Measurements from ENCODE around the gene DHFR.
A peak's percentile ranks its signal among the peaks of the same experiment; 100 is the strongest.

The DHFR gene

GRCh38 chr5:80676706-80677105, 21.9 kb upstream of the DHFR start:
- Histone ChIP-seq H3K36me3 (replicated peaks in 1 of 2; ENCODE audit: control insufficient read depth in 2 of 2, insufficient read depth in 2 of 2, low read length in 2 of 2) (peaks cover 14 to 96% of the 10 kb centered on the region in 2 donors), H3K79me1 (ENCODE audit: low read depth, low read length) (no peaks in the 10 kb centered on the region), H4K91ac (ENCODE audit: low read depth, low read length, poor library complexity) (no peak overlapping the region), H2BK5ac (ENCODE audit: low read length) (no peak overlapping the region), H3K9ac (ENCODE audit: low read depth, low read length, poor library complexity) (no peak overlapping the region), H3K27ac (replicated peaks; ENCODE audit: low read length) (no peak overlapping the region), H2BK120ac (ENCODE audit: low read depth, low read length) (no peak overlapping the region), H3K23ac (ENCODE audit: low read depth, low read length, poor library complexity) (no peak overlapping the region), H3K27me3 (ENCODE audit: control insufficient read depth in 3 of 3, insufficient read depth in 3 of 3, low read depth in 1 of 3, low read length in 3 of 3) (no peaks in the 10 kb centered on the region), H2BK15ac (ENCODE audit: low read length) (no peak overlapping the region), H4K8ac (ENCODE audit: low read depth, low read length) (no peak overlapping the region), H2AK5ac (ENCODE audit: low read depth, low read length) (no peak overlapping the region), H2BK12ac (ENCODE audit: low read length) (no peak overlapping the region), H3K4me2 (ENCODE audit: insufficient read depth, low read length, poor library complexity, severe bottlenecking) (no peak overlapping the region), H3K18ac (ENCODE audit: low read length) (no peak overlapping the region), H3K14ac (ENCODE audit: low read length) (no peak overlapping the region), H3K9me3 (replicated peaks in 1 of 2; ENCODE audit: control insufficient read depth in 2 of 2, insufficient read depth in 1 of 2, low read depth in 1 of 2, low read length in 2 of 2) (no peaks in the 10 kb centered on the region), H3K4me3 (ENCODE audit: low read length in 2 of 2) (no peak overlapping the region), H3K4me1 (ENCODE audit: control insufficient read depth in 2 of 2, insufficient read depth in 1 of 2, low read depth in 1 of 2, low read length in 2 of 2) (no peaks in the 10 kb centered on the region), H3K4ac (ENCODE audit: low read length) (no peak overlapping the region), H2AFZ (ENCODE audit: low read length) (no peak overlapping the region)
- DNase-seq (ENCODE audit: low spot score), result no peak
- WGBS, 2 donors (ENCODE audit: extremely low coverage in 2 of 2, insufficient read length in 2 of 2, insufficient replicate concordance in 1 of 2), result no CpG with 5 or more reads among the region's 6 CpGs

- Histone ChIP-seq H3K4ac (ENCODE audit: low read length) (no peak overlapping the region), H4K91ac (ENCODE audit: low read depth, low read length, poor library complexity) (no peak overlapping the region), H3K79me1 (ENCODE audit: low read depth, low read length) (no peaks in the 10 kb centered on the region), H3K4me2 (ENCODE audit: insufficient read depth, low read length, poor library complexity, severe bottlenecking) (no peak overlapping the region), H2BK12ac (ENCODE audit: low read length) (no peak overlapping the region), H3K4me1 (ENCODE audit: control insufficient read depth in 2 of 2, insufficient read depth in 1 of 2, low read depth in 1 of 2, low read length in 2 of 2) (no peaks in the 10 kb centered on the region), H2BK5ac (ENCODE audit: low read length) (no peak overlapping the region), H3K9me3 (replicated peaks in 1 of 2; ENCODE audit: control insufficient read depth in 2 of 2, insufficient read depth in 1 of 2, low read depth in 1 of 2, low read length in 2 of 2) (no peaks in the 10 kb centered on the region), H3K36me3 (replicated peaks in 1 of 2; ENCODE audit: control insufficient read depth in 2 of 2, insufficient read depth in 2 of 2, low read length in 2 of 2) (peaks cover 16 to 93% of the 10 kb centered on the region in 2 donors), H2AFZ (ENCODE audit: low read length) (no peak overlapping the region), H3K9ac (ENCODE audit: low read depth, low read length, poor library complexity) (no peak overlapping the region), H2BK120ac (ENCODE audit: low read depth, low read length) (no peak overlapping the region), H4K8ac (ENCODE audit: low read depth, low read length) (no peak overlapping the region), H3K14ac (ENCODE audit: low read length) (no peak overlapping the region), H3K27me3 (ENCODE audit: control insufficient read depth in 3 of 3, insufficient read depth in 3 of 3, low read depth in 1 of 3, low read length in 3 of 3) (no peaks in the 10 kb centered on the region), H3K23ac (ENCODE audit: low read depth, low read length, poor library complexity) (no peak overlapping the region), H2BK15ac (ENCODE audit: low read length) (no peak overlapping the region), H2AK5ac (ENCODE audit: low read depth, low read length) (no peak overlapping the region), H3K18ac (ENCODE audit: low read length) (no peak overlapping the region), H3K4me3 (ENCODE audit: low read length in 2 of 2) (no peak overlapping the region), H3K27ac (replicated peaks; ENCODE audit: low read length) (no peak overlapping the region)
- no CpG with 5 or more reads among the region's 7 CpGs for WGBS, 2 donors (ENCODE audit: extremely low coverage in 2 of 2, insufficient read length in 2 of 2, insufficient replicate concordance in 1 of 2)
- DNase-seq (ENCODE audit: low spot score), result peak; percentile 67
Measured at GRCh38 chr5:80672140-80672736, 17.5 kb upstream of the DHFR start.

DNA sequence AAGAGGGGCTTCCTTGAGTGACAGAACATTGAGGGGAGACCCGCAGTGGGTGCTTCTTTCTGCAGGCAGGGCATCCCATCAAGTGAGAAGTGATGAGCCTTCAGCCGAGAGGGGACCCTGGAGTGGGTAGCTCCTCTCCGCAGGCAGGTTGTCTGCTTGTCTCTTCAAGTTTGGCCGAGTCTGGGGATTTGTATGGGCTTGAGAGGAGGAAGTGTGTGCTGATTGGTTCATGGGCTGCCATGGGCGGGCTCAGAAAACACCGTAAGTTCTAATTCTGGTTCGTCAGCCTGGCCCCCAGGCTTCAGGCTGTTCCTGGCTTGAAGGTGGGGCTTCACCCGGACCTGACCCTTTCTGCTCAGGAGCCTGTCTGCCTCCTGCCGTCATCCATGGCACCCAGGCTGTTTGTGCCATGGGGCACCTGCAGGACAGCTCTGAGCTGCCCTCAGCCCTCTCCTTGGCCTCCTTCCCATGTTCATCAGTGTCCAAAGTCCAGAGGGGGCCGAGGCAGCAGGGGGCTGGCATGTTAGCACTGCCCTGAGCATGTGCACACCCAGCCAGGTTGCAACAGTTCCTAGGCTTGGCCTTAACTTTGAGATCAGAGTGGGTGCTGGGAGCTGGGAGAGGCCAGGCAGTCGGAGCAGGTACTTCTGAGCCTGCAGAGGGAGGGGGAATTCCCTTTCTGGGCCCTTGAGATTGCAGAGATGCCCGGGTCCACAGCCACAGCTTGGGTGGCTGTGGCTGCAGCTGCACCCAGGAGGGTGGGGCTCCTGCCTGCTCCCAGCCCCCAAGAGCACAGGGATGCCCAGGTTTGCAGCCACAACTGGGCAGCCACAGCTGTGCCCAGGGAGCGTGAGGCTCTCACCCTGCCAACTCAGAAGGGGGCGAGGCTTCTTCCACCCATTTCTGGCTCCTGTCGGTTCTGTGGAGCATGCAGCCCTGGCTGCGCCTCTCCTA, 13.5 kb upstream of the DHFR start:
- peak overlapping the region; percentile 59 for H3K23ac ChIP-seq (ENCODE audit: low read depth, low read length, poor library complexity)
- H3K36me3 ChIP-seq (replicated peaks in 1 of 2; ENCODE audit: control insufficient read depth in 2 of 2, insufficient read depth in 2 of 2, low read length in 2 of 2), result peaks cover 16 to 93% of the 10 kb centered on the region in 2 donors
- H3K27ac ChIP-seq (replicated peaks; ENCODE audit: low read length), result no peak overlapping the region
- H3K4ac ChIP-seq (ENCODE audit: low read length), result no peak overlapping the region
- H3K9me3 ChIP-seq (replicated peaks in 1 of 2; ENCODE audit: control insufficient read depth in 2 of 2, insufficient read depth in 1 of 2, low read depth in 1 of 2, low read length in 2 of 2), result no peaks in the 10 kb centered on the region
- no peak overlapping the region for H2BK5ac ChIP-seq (ENCODE audit: low read length)
- H2BK120ac ChIP-seq (ENCODE audit: low read depth, low read length), result no peak overlapping the region
- no peaks in the 10 kb centered on the region for H3K4me1 ChIP-seq (ENCODE audit: control insufficient read depth in 2 of 2, insufficient read depth in 1 of 2, low read depth in 1 of 2, low read length in 2 of 2)
- H3K79me1 ChIP-seq (ENCODE audit: low read depth, low read length), result no peaks in the 10 kb centered on the region
- H3K9ac ChIP-seq (ENCODE audit: low read depth, low read length, poor library complexity), result no peak overlapping the region
- no peak for DNase-seq (ENCODE audit: low spot score)
- H2AFZ ChIP-seq (ENCODE audit: low read length), result no peak overlapping the region
- no peak overlapping the region for H4K8ac ChIP-seq (ENCODE audit: low read depth, low read length)
- no peaks in the 10 kb centered on the region for H3K27me3 ChIP-seq (ENCODE audit: control insufficient read depth in 3 of 3, insufficient read depth in 3 of 3, low read depth in 1 of 3, low read length in 3 of 3)
- H2BK15ac ChIP-seq (ENCODE audit: low read length), result no peak overlapping the region
- H2BK12ac ChIP-seq (ENCODE audit: low read length), result no peak overlapping the region
- H3K4me3 ChIP-seq (ENCODE audit: low read length in 2 of 2), result peak overlapping the region in 1 of 2 donors; percentile 66
- H4K91ac ChIP-seq (ENCODE audit: low read depth, low read length, poor library complexity), result no peak overlapping the region
- peak overlapping the region; percentile 65 for H3K18ac ChIP-seq (ENCODE audit: low read length)
- H3K14ac ChIP-seq (ENCODE audit: low read length), result no peak overlapping the region
- no CpG with 5 or more reads among the region's 16 CpGs for WGBS, 2 donors (ENCODE audit: extremely low coverage in 2 of 2, insufficient read length in 2 of 2, insufficient replicate concordance in 1 of 2)
- no peak overlapping the region for H2AK5ac ChIP-seq (ENCODE audit: low read depth, low read length)
- no peak overlapping the region for H3K4me2 ChIP-seq (ENCODE audit: insufficient read depth, low read length, poor library complexity, severe bottlenecking)

DNA sequence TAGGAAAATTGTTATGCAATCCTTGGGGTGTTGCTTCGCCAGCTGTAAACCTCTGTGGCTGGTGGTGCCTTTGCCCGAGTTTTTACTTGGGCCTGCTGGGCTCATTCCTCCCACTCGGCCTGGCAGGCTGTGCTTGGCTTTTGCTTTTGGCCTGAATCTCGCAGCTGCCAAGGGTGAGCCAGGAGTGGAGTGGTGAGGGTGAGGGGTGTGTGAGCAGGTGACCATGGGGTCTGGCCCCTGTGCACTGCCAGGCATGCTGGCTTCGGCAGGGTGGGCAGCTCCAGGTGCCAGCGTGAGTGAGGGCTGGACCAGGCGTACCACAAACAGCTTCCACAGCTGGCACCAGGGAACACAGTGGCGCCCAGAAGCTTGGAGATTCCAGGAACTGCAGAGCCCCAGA, 12.6 kb upstream of the DHFR start:
- Histone ChIP-seq H3K4me1 (ENCODE audit: control insufficient read depth in 2 of 2, insufficient read depth in 1 of 2, low read depth in 1 of 2, low read length in 2 of 2) (no peaks in the 10 kb centered on the region), H2BK15ac (ENCODE audit: low read length) (no peak overlapping the region), H2AFZ (ENCODE audit: low read length) (no peak overlapping the region), H3K9ac (ENCODE audit: low read depth, low read length, poor library complexity) (no peak overlapping the region), H3K4me3 (ENCODE audit: low read length in 2 of 2) (peak overlapping the region in 1 of 2 donors; percentile 23), H3K27ac (replicated peaks; ENCODE audit: low read length) (no peak overlapping the region), H2BK120ac (ENCODE audit: low read depth, low read length) (no peak overlapping the region), H3K23ac (ENCODE audit: low read depth, low read length, poor library complexity) (peak overlapping the region; percentile 68), H3K9me3 (replicated peaks in 1 of 2; ENCODE audit: control insufficient read depth in 2 of 2, insufficient read depth in 1 of 2, low read depth in 1 of 2, low read length in 2 of 2) (no peaks in the 10 kb centered on the region), H2BK5ac (ENCODE audit: low read length) (no peak overlapping the region), H3K4me2 (ENCODE audit: insufficient read depth, low read length, poor library complexity, severe bottlenecking) (no peak overlapping the region), H3K4ac (ENCODE audit: low read length) (no peak overlapping the region), H3K27me3 (ENCODE audit: control insufficient read depth in 3 of 3, insufficient read depth in 3 of 3, low read depth in 1 of 3, low read length in 3 of 3) (no peaks in the 10 kb centered on the region), H3K79me1 (ENCODE audit: low read depth, low read length) (no peaks in the 10 kb centered on the region), H2BK12ac (ENCODE audit: low read length) (no peak overlapping the region), H2AK5ac (ENCODE audit: low read depth, low read length) (no peak overlapping the region), H4K91ac (ENCODE audit: low read depth, low read length, poor library complexity) (no peak overlapping the region), H4K8ac (ENCODE audit: low read depth, low read length) (no peak overlapping the region), H3K18ac (ENCODE audit: low read length) (peak overlapping the region; percentile 15), H3K14ac (ENCODE audit: low read length) (no peak overlapping the region), H3K36me3 (replicated peaks in 1 of 2; ENCODE audit: control insufficient read depth in 2 of 2, insufficient read depth in 2 of 2, low read length in 2 of 2) (peaks cover 12 to 93% of the 10 kb centered on the region in 2 donors)
- no CpG with 5 or more reads among the region's 8 CpGs for WGBS, 2 donors (ENCODE audit: extremely low coverage in 2 of 2, insufficient read length in 2 of 2, insufficient replicate concordance in 1 of 2)
- no peak for DNase-seq (ENCODE audit: low spot score)

Data from neuronal stem cell (in vitro differentiated cells).